ENCODE results near the gene CIDEB.
A peak's percentile ranks its signal among the peaks of the same experiment; 100 is the strongest.

DNA sequence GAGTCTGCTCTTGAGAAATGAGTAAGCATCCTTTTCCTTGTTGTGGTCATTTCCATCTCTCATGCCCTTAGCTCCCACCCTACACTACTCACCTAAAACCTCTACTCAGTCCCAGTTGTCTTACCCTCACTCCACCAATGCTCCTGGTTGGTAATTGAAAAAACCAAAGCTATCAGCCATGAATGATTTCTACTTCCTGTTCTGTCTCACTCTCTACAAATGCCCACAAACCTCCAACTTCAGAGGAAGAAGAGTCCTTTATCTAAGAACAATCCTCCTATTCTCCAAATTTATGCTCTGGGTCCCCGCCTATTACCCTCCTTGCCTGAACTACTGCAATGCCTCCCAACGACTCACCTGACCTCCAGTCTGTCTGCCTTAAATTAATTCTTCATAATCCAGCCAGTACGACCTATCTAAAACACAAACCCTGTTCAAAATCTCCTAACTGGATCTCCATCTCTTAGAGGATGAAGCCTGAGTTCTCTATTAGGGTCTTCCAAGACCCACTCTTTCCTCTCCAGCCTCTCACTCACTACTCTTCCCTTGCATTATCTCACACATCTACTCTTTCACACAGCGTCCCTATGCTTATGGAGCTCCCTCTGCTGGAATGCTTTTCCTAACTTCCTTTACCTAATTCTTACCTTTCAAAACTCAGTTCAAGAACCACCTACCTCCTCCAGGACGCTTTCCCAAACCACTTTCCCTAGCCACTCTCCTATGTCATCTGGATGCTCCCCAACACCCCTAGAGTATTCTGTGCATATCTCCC, 10.4 kb downstream of the CIDEB start:
- no peak for TF ChIP-seq TAF1 (IDR thresholded peaks at IDR 0.05; ENCODE audit: low read depth)
- TF ChIP-seq, protein P1, sequence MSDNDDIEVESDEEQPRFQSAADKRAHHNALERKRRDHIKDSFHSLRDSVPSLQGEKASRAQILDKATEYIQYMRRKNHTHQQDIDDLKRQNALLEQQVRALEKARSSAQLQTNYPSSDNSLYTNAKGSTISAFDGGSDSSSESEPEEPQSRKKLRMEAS (IDR thresholded peaks at IDR 0.05) = no peak
- no peak for TF ChIP-seq EP300 (IDR thresholded peaks at IDR 0.05; ENCODE audit: borderline replicate concordance)
- no peak for TF ChIP-seq YY1 (IDR thresholded peaks at IDR 0.05; ENCODE audit: low read depth)
- no peak for TF ChIP-seq REST (IDR thresholded peaks at IDR 0.05; ENCODE audit: low read depth)
- no peak for TF ChIP-seq CEBPB (IDR thresholded peaks at IDR 0.05)
- peak; percentile 27; the same call in 1 of the 2 replicates for TF ChIP-seq RAD21 (IDR thresholded peaks at IDR 0.05; ENCODE audit: low read depth)
- TF ChIP-seq NFIC (IDR thresholded peaks at IDR 0.05) = no peak
- no peak for TF ChIP-seq ZBTB7A (IDR thresholded peaks at IDR 0.05; ENCODE audit: low read depth)
- no peak for TF ChIP-seq FOXM1 (IDR thresholded peaks at IDR 0.05; ENCODE audit: borderline replicate concordance, low read depth)
- TF ChIP-seq, protein P2, sequence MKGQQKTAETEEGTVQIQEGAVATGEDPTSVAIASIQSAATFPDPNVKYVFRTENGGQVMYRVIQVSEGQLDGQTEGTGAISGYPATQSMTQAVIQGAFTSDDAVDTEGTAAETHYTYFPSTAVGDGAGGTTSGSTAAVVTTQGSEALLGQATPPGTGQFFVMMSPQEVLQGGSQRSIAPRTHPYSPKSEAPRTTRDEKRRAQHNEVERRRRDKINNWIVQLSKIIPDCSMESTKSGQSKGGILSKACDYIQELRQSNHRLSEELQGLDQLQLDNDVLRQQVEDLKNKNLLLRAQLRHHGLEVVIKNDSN (IDR thresholded peaks at IDR 0.05) = no peak
- TF ChIP-seq TCF12 (IDR thresholded peaks at IDR 0.05; ENCODE audit: low read depth) = no peak
- no peak for TF ChIP-seq CREB1 (IDR thresholded peaks at IDR 0.05; ENCODE audit: low read depth)
- no peak for TF ChIP-seq EGR1 (IDR thresholded peaks at IDR 0.05)
